ENCODE data around the gene RNFT2. TPM values are rescaled to one million over a fixed set of nuclear protein-coding genes. Genes with fewer than 3 reads are reported as not detected.

Gene RNFT2
- polyA plus RNA-seq, 1 donor = 1.1 TPM

DNA sequence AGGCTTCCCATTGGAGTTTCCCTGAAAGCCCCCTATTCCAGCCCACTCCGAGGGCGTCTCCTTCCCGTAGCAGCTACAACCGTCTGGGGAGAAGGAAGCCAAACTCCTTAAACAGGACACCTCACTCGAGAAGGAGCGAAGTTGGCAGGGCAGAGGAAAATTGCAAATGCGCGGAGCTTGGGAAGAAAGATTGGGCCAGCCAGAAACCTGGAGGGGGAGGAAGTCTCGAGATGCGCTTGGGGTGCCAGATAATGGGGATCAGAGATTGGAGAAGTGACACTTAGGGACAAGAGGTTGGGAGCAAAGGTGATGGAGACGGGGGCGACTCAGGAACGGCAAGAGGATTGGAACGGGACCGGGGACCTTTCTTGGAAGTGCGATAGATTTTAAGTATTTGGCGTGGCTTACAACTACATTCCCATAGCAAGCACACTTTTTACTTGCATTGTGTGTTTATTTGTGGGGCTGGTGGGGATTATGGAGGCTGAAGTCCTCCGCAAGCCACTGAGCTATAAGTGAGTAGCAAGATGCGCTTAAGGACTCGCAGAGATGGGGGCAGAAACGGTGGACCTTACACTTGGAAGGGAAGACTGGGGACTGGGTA, 142.2 kb downstream of the RNFT2 start:
- DNase-seq = no peak

DNA sequence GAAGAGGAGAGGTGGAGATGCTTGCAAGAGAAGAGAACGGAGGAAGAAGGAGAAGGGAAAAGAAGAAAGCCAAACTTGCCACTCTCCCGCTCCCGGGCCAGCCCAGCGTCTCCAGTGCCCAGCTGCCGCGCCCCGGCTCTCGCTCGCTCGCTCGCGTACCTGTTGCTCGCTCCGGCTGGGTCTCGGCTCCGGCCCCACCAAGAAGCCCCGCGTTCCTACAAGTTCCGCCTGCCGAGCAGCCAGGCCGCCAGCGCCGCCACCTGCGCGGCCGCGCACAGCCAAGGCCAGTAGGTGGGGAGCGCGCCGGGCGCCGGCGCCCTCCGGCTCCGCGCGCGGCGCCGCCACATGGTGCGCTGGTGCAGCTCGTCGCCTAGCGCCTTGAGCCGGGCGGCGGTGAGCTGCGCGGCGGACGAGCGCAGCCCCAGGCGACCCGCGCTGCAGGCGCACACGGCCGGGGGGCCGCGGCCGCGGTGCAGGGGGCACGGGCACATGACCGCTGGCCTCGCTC, 142.8 kb downstream of the RNFT2 start:
- no peak for DNase-seq

DNA sequence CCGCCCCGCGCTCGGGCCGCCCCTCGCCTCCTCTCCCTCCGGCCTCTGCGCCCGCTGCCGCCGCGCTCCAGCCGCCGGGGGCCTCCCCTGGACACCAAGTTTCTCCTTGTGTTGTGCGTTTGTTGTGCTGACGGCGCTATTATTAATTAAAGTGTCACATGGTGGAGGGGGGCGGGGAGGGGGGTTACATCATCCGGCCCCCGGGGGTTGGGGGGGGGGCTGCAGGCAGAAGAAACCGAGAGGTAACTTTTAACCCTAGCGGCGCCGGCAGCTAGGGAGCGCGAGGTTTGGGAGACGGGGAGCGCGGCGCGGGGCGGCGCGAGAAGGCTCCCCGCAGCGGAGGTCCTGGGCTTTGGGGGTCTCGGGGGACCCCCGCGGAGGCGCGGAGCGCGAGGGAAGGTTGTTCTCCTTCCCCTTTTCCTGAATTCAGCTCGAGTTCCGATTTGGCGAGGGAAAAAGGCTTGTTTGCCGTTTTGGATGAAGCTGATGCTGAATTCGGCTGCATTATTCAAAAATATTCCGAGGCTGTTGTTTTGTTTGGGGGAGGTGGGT, 143.3 kb downstream of the RNFT2 start, which contains the start of gene HRK:
TSS of gene HRK (minus strand) at position 117 of the 552 bp plus-strand sequence. CDS start 134 bp downstream, outside the sequence.
- DNase-seq = no peak

DNA sequence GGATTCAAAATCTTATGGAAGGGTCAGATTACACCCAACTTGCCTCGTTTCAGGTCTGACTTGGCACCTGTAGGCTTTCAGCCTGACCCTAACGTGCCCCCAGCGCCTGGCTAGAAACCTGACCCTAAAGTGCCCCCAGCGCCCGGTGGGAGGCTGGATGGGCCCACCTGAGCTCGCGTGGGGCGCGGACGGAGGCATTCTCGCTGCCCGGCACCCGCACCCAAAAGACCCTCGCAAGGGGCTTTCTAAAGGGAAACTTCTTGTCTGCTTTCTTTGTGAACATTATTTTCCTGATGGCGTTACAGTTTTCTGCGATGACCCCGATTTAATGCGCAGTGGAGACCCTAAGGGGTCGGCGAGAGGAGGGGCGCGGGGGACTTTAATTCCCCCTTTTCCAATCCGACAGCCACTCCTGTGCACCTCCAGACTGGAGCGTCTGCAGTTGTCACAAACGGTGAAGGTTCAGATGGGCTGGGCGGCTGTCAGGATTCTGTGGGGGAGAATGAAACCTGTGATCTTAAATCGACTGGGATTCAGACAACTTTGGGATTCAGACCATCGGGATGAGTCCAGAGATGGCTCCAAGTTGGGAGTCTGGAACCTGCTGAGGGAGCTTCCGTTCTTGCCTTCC, 143.9 kb downstream of the RNFT2 start:
- no peak for DNase-seq

DNA sequence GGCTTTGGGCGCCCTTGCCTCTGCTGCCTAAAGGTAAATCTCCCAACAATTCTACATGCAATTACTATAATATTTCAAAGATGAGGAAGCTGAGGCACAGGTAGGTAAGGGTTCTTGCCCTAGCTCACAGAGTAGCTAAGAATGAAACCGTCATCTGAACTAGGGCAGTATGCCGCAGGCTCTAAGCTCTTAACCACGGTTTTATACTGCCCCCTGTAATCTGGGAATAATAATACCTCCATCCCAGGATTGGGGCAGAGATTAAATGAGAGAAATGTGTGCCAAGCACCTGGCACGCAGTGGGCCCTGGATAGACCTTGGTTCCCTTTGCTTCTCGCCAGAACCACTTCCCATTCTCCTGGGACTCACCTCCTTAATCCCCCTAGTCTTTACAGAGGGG, 144.6 kb downstream of the RNFT2 start:
- no peak for DNase-seq

DNA sequence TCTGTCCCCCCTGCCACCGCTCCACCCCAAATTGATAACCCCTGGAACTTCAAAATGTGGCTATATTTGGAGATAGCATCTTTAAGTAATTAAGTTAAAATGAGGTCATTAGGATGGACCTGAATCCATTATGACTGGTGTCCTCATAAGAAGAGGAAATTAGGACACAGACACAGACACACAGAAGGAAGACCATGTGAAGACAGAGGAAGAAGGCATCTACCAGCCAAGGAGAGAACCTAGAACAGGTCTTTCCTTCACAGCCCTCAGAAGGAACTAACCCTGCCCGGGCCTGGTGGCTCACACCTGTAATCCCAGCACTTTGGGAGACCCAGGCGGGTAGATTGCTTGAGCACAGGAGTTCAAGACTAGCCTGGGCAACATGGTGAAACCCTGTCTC, 146.8 kb downstream of the RNFT2 start:
- DNase-seq = no peak

DNA sequence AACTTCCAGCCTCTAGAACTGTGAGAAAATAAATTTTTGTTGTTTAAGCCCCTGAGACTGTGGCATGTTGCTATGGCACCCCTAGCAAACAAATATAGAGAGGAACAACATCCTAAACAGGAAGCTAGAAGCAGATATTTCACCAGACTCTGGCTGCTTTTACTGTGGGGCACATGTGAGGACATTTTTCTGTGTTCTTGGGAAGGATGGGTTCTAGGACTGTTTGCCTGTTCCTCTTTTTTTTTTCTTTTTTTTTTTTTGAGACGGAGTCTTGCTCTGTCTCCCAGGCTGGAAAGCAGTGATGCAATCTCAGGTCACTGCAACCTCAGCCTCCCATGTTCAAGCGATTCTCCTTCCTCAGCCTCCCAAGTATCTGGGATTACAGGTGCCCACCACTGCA, 147.4 kb downstream of the RNFT2 start:
- no peak for DNase-seq

DNA sequence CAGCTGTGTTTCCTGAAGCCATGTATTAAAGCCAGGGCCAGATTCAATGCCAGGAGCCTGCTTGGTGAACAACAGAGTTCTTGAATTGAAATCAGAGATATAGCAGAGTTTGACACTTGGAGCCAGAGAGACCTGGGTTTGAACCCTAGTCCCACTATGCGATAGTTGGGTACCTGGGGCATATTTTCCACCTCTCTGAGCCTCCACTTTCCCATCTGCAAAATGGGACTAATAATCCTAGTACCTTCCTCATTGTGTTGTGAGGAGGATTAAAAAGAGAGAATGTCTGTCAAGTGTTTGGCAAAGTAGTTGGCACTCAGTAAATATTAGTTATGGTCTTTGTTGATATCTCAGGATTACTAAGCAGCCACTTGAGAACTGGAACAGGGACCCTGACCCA, 149.1 kb downstream of the RNFT2 start:
- no peak for DNase-seq

DNA sequence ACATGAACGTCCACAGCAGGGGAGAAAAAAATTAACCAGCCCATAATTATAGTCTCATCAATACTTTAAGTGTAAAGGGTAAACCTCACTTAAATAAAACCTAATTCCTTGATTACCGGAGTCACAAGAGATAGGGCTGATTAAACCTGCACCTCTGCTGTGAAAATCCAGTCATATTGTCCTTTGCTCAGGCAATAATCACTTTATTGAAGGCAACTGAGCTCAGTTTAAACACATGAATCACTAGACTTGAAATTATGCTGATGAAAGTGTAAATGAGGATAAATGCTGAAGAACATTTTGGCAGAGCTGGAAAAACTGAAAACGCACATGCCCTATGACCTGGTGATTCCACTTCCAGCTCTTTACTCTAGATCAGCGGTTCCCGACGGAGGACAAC, 149.8 kb downstream of the RNFT2 start:
- DNase-seq = no peak

DNA sequence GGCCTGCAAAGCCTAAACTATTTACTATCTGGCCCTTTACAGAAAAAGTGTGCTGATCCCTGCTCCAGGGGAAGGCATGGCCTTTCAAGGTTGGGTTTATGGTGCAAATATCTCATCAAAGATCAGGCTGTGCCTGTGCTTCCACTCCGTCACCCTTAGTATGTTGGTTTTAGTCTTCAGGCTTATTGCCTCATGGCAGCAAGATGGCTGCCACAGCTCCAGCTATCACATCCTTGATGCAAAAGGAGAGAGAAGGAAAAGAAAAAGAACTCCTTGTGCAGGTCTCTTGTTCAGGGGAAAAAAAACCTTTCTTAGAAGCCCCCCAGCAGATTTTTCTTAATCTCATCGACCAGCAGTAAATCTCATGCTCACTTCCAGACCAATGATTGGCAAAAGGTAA, 152.2 kb downstream of the RNFT2 start:
- no peak for DNase-seq

DNA sequence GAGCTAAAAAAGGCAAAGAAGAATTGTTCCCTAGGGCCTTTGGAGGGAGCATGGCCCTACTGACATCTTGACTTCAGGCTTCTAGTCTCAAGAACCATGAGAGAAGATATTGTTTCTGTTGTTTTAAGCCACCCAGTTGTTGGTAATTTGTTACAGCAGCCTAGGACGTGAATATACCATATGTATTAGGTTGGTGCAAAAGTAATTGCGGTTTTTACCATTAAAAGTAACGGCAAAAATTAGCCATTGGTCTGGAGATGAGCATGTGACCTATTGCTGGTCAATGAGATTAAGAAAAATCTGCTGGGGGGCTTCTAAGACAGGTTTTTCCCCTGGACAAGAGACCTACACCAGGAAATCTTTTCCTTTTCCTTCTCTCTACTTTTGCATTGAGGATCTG, 152.9 kb downstream of the RNFT2 start:
- DNase-seq = no peak

DNA sequence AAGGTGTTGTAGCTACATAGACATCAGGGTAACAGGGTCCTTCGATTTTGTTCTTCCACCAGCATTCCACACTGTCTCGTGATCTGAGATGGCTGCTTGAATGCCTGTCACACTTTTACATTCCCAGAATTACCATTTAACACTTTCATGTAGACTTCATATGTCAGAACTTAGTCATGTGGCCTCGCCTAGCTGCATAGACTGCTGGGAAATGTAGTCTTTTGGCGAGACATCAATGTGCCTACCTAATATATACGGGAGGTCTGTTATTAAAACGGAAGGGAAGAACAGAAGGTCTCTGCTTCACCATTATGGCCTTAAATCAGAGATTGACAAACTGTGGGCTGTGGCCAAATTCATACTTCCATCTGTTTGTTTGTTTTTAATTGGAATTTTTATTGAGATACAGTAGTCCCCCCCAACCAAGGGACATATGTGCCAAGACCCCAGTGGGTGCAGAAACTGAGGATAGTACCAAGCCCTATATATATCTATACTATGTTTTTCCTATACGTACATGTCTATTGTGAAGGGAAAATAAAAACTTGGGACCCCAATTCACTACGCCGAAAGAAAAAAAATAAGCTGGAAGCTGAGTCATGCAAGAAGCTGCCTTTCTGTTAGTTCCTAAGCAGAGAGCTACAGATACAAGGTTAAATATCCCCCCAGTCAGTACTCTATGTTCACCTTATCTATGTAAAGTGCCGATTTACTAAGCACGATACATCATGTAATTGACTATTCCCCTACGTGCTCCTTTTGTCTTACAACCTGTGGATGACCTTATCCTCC, 154.4 kb downstream of the RNFT2 start:
- DNase-seq = no peak

DNA sequence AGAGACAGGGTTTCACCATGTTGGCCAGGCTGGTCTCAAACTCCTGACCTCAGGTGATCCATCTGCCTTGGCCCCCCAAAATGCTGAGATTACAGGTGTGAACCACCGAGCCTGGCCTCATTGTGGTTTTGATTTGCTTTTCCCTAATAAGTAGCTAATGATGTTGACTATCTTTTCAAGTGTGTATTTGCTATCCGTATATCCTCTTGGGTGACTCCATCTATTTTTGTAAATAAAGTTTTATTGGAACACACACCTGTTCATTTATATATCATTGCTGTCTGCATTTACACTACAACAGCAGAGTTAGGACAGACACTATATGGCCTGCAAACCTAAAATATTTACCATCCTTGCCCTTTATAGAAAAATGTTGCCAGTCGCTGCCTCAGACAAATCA, 156.8 kb downstream of the RNFT2 start:
- DNase-seq = no peak

DNA sequence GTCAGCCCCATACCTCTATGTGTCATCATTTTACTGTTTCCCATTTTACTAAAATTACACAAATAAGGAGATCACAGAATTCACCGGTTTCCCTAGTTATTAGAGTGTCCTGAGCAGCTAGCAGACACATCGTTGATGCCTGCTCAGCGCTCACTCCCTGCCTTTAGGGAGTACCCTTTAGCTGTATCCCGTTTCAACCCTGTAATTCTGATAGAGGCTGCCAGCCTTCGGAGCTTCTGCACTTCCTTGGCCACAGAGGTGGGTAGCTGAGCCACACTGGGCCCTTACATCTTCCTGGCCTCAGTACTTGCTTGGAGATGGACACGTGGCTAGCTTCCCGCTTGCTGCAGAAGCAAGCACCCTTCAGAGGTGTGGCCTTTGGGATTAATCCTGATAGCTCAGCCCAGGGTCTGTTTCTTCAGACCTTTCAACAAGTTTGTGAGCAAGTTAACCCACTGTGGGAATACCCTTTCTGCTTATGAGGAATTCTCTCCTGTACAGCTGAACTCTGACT, 158.4 kb downstream of the RNFT2 start:
- DNase-seq = no peak

DNA sequence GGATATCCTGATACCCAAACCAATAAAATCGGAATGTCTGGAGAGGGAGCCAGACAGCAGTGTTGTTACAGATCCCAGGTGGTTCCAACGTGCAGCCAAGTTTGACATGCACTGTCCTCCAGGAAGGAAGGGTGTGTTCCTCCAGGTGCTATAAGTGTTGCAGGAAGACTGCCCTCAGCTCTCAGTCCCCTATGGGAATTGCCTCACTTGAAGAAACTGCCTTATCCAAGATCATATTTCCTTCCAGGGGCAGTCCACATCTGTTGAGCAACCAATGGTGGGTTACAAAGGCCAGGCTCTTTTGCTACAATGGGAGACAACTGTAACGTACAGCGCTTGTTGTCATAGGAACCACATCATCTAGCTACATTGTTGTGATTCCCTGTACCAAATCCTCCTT, 159.4 kb downstream of the RNFT2 start:
- DNase-seq = no peak

DNA sequence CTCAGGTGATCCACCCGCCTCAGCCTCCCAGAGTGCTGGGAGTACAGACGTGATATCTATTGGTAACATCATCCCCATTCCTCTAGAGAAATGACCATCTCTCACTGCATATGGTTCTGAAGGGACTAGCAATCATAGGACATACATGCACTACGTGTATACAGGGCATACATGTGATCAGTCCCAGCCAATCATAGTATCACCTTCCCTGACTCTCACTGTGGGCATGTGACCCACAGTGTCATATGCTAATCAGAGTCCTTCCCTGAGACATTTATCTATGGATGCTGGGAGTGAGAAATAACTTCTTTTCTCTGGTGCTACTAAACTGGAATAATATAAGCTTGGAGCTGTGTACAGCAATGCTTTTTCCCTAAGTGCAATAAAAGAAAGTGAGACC, 160.6 kb downstream of the RNFT2 start:
- DNase-seq = no peak

DNA sequence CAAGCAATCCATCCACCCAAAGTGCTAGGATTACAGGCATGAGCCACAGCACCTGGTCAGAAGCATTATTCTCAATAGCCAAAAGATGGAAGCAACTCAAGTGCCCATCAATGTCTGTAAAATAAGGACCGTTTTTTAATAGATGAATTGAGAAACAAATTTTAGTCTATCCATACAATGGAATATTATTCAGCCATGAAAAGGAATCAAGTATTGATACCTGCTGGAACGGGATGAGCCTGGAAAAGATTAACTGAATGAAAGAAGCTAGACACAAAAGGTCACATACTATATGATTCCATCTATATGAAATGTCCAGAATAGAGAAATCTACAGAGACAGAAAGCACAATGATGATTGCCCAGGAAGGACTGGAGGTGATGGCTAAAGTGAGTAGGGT, 163.5 kb downstream of the RNFT2 start:
- DNase-seq = no peak

Other genes starting within 250 kb of the RNFT2 start
- 5.5 TPM for gene MAP1LC3B2, start 178.9 kb upstream of the RNFT2 start, polyA plus RNA-seq (ENCODE audit: insufficient read length)
- 14.3 TPM for gene SPRING1, start 246 bp upstream of the RNFT2 start, polyA plus RNA-seq (ENCODE audit: insufficient read length)
- gene HRK, start 143.1 kb downstream of the RNFT2 start, polyA plus RNA-seq (ENCODE audit: insufficient read length) = 0.30 TPM
- gene FBXW8, start 172.6 kb downstream of the RNFT2 start, polyA plus RNA-seq (ENCODE audit: insufficient read length) = 16.3 TPM